PC-9 (cell line): ENCODE data around the gene EFNA3. TPM values are rescaled to one million over a fixed set of nuclear protein-coding genes. Genes with fewer than 3 reads are reported as not detected.
A peak's percentile ranks its signal among the peaks of the same experiment; 100 is the strongest.

Source experiments
- BruUV-seq: library from RNA; stranded (reverse); fragments of 400-500 nt; replicated peaks from 2 replicates; lab custom pipeline; 2021; lab: Mats Ljungman, UMichigan
- CTCF ChIA-PET: fragments of 300-600 bp; sonication (Branson Sonifier 250); formaldehyde crosslinking; loops from one replicate; lab custom pipeline; 2022; ENCODE audit warnings: antibody characterized with exemption; lab: Charles Lee
- POLR2A ChIA-PET: fragments of 300-600 bp; sonication (Branson Sonifier 250); formaldehyde crosslinking; loops from one replicate; lab custom pipeline; 2022; ENCODE audit warnings: antibody characterized with exemption; ENCODE audit not compliant: unreplicated experiment; lab: Charles Lee
- DNase-seq, 2 experiments: peaks; one replicate each; pipeline versions ENCODE4 v3.0.0 to v3.0.0-alpha.2; 2015 to 2022; ENCODE audit warnings: mixed read lengths in 1 of 2
- H2AFZ ChIP-seq: fragments of 200-600 bp; sonication (generic); 2 replicates; pipeline ENCODE4 v1.8.1; 2017; ENCODE audit warnings: antibody characterized with exemption
- H3F3A ChIP-seq: fragments of 200-600 bp; sonication (generic); 2 replicates; pipeline ENCODE4 v1.8.1; 2017; ENCODE audit warnings: antibody characterized with exemption, mild to moderate bottlenecking, low read depth; ENCODE audit not compliant: insufficient read depth
- H3K27ac ChIP-seq: fragments of 200-600 bp; sonication (generic); 2 replicates; pipeline ENCODE4 v1.6.1; 2016; ENCODE audit warnings: mixed run types
- H3K27me3 ChIP-seq: fragments of 200-600 bp; sonication (generic); 2 replicates; pipeline ENCODE4 v1.6.1; 2016; ENCODE audit warnings: low read depth, mixed run types; ENCODE audit not compliant: insufficient read depth
- H3K36me3 ChIP-seq: fragments of 200-600 bp; sonication (generic); 2 replicates; pipeline ENCODE4 v1.6.1; 2016; ENCODE audit warnings: low read depth, mixed run types
- H3K4me1 ChIP-seq: fragments of 200-600 bp; sonication (generic); replicated peaks from 2 replicates; pipeline ENCODE4 v1.6.1; 2016; ENCODE audit warnings: mixed run types; ENCODE audit not compliant: insufficient read depth
- H3K4me2 ChIP-seq: fragments of 200-600 bp; sonication (generic); 2 replicates; pipeline ENCODE4 v1.6.1; 2017; ENCODE audit warnings: mixed run types
- H3K4me3 ChIP-seq: fragments of 200-600 bp; sonication (generic); 2 replicates; pipeline ENCODE4 v1.6.1; 2016; ENCODE audit warnings: mixed run types
- H3K79me2 ChIP-seq: fragments of 200-600 bp; sonication (generic); 2 replicates; pipeline ENCODE4 v1.6.1; 2017; ENCODE audit warnings: low read depth, mixed run types
- H3K9me2 ChIP-seq: fragments of 200-600 bp; sonication (generic); 2 replicates; pipeline ENCODE4 v1.8.1; 2017; ENCODE audit warnings: mild to moderate bottlenecking; ENCODE audit not compliant: insufficient read depth
- H3K9me3 ChIP-seq: fragments of 200-600 bp; sonication (generic); 2 replicates; pipeline ENCODE4 v1.8.1; 2016; ENCODE audit warnings: low read depth; ENCODE audit not compliant: insufficient read depth
- H4K20me1 ChIP-seq: fragments of 200-600 bp; sonication (generic); 2 replicates; pipeline ENCODE4 v1.8.1; 2017; ENCODE audit not compliant: insufficient read depth
- CTCF ChIP-seq: fragments of 200-600 bp; sonication (generic); conservative IDR thresholded peaks from 2 replicates; pipeline ENCODE4 v1.6.1; 2017; ENCODE audit warnings: mixed run types, antibody characterized with exemption, mild to moderate bottlenecking, moderate library complexity
- EZH2 ChIP-seq: fragments of 200-600 bp; sonication (generic); IDR thresholded peaks from 2 replicates; pipeline ENCODE4 v1.8.0; 2017; ENCODE audit warnings: antibody characterized with exemption, low read depth
- intact Hi-C: fragments of 100-400 bp; cut with micrococcal nuclease; formaldehyde crosslinking; loops from one replicate; pipeline ENCODE4 v1.10.0; 2022; ENCODE audit not compliant: unreplicated experiment
- total RNA-seq: library from RNA; stranded (reverse); gene quantifications from 2 replicates; pipeline ENCODE4 v1.2.3, GENCODE V29; 2021

EFNA3 gene
- total RNA-seq, 1 experiment from 2014 or later: 6.7 TPM

- ChIA-PET CTCF (no interaction called here), POLR2A (no interaction called here)
- no peak overlapping the region for H2AFZ ChIP-seq
- no peaks in the 10 kb centered on the region for H3K9me3 ChIP-seq
- intact Hi-C loops: no loop called here
- H3K4me3 ChIP-seq: no peak overlapping the region
- peaks cover 27% of the 10 kb centered on the region for H3F3A ChIP-seq
- BruUV-seq: no TSS peak
- no peaks in the 10 kb centered on the region for H4K20me1 ChIP-seq
- H3K36me3 ChIP-seq: no peaks in the 10 kb centered on the region
- no peak overlapping the region for H3K27ac ChIP-seq
- H3K79me2 ChIP-seq: peaks cover 24% of the 10 kb centered on the region
- DNase-seq: no peak
- peaks cover 45% of the 10 kb centered on the region for H3K4me1 ChIP-seq
- no peak for TF ChIP-seq EZH2
- TF ChIP-seq CTCF: no peak
- no peaks in the 10 kb centered on the region for H3K9me2 ChIP-seq
- no peak overlapping the region for H3K4me2 ChIP-seq
- no peaks in the 10 kb centered on the region for H3K27me3 ChIP-seq
Observed at GRCh38 chr1:155048449-155049334, 29.9 kb upstream of the EFNA3 start.

- peaks cover 24% of the 10 kb centered on the region for H3K79me2 ChIP-seq
- TF ChIP-seq CTCF (no peak), EZH2 (no peak)
- no peaks in the 10 kb centered on the region for H4K20me1 ChIP-seq
- ChIA-PET POLR2A (no interaction called here), CTCF (interaction anchor here (0.5 kb wide), 1 partner anchor 598 kb away, joined by 7 read pairs; no protein-coding TSS in a partner anchor)
- peak overlapping the region; percentile 92 for H2AFZ ChIP-seq
- H3K4me1 ChIP-seq: peaks cover 40% of the 10 kb centered on the region
- H3K4me2 ChIP-seq: peak overlapping the region; percentile 99
- no peaks in the 10 kb centered on the region for H3K36me3 ChIP-seq
- peaks cover 27% of the 10 kb centered on the region for H3F3A ChIP-seq
- no peaks in the 10 kb centered on the region for H3K27me3 ChIP-seq
- TSS peak; percentile 70 for BruUV-seq
- no peak for DNase-seq
- no peaks in the 10 kb centered on the region for H3K9me3 ChIP-seq
- intact Hi-C loops: loop anchor here (2.0 kb wide), 1 partner anchor 89 kb away; the partner anchor contains the start of gene PYGO2
- H3K4me3 ChIP-seq: peak overlapping the region; percentile 73
- H3K27ac ChIP-seq: peak overlapping the region; percentile 67
- no peaks in the 10 kb centered on the region for H3K9me2 ChIP-seq
Observed at GRCh38 chr1:155049651-155050559, 28.7 kb upstream of the EFNA3 start.
